Heart right ventricle (tissue), 16 donors: ENCODE measurements around the gene ZNF454. TPM values are rescaled to one million over a fixed set of nuclear protein-coding genes. Genes with fewer than 3 reads are reported as not detected.

Experiments
- ATAC-seq, 8 donors: fragments of 200-7000 bp; cut with Tn5 transposase; one replicate each; pipeline ENCODE4 v1.9.1; 2020; ENCODE audit warnings: mild to moderate bottlenecking in 8 of 8, moderate library complexity in 8 of 8, moderate number of reproducible peaks in 1 of 8
- DNase-seq, 2 donors: peaks; one replicate each; pipeline ENCODE4 v3.0.0-alpha.2; 2020
- H3K27ac ChIP-seq, 10 donors: fragments of 200-600 bp; sonication (generic) in 2 of 10; one replicate each; pipeline versions ENCODE4 v1.5.0 to v1.8.0; 2020 to 2022; ENCODE audit warnings: mild to moderate bottlenecking in 3 of 10
- H3K27me3 ChIP-seq, 7 donors: fragments of 200-600 bp; one replicate each; pipeline ENCODE4 v1.8.0; 2021 to 2022; ENCODE audit warnings: mild to moderate bottlenecking in 2 of 7
- H3K36me3 ChIP-seq, 9 donors: fragments of 200-600 bp; sonication (generic) in 1 of 9; one replicate each; pipeline versions ENCODE4 v1.5.0 to v1.8.0; 2020 to 2022; ENCODE audit warnings: mild to moderate bottlenecking in 2 of 9
- H3K4me1 ChIP-seq, 9 donors: fragments of 200-600 bp; sonication (generic) in 1 of 9; one replicate each; pipeline versions ENCODE4 v1.5.0 to v1.8.0; 2020 to 2022; ENCODE audit warnings: mild to moderate bottlenecking in 4 of 9
- H3K4me3 ChIP-seq, 10 donors: fragments of 200-600 bp; sonication (generic) in 2 of 10; one replicate each; pipeline versions ENCODE4 v1.5.0 to v1.8.0; 2020 to 2022; ENCODE audit warnings: mild to moderate bottlenecking in 7 of 10, moderate library complexity in 2 of 10
- H3K9me3 ChIP-seq, 11 donors: fragments of 200-600 bp in 10 of 11; sonication (generic) in 2 of 11; one replicate each; pipeline versions ENCODE4 v1.5.0 to v1.8.0; 2013 to 2022; ENCODE audit warnings: mild to moderate bottlenecking in 2 of 11, control low read depth in 1 of 11, moderate library complexity in 1 of 11
- CTCF ChIP-seq, 9 donors: fragments of 200-600 bp; sonication (generic) in 2 of 9; IDR thresholded peaks; one replicate each; pipeline versions ENCODE4 v1.5.0 to v1.8.0; 2021 to 2022; ENCODE audit warnings: antibody characterized with exemption in 9 of 9, mild to moderate bottlenecking in 5 of 9, moderate library complexity in 1 of 9
- WGBS, 2 donors: extraction: QIAGEN DNeasy Blood & Tissue Kit; methylation state at CpG; one replicate each; pipeline ENCODE4 v1.1.7; 2013; ENCODE audit warnings: inconsistent platforms in 1 of 2; 5-methylcytosine and 5-hydroxymethylcytosine counted together
- intact Hi-C, 10 donors: fragments of 100-400 bp; cut with DNase I; formaldehyde crosslinking; loops; one replicate each; pipeline versions ENCODE4 v1.11.1 to v1.14.2; 2022
- polyA plus RNA-seq, 2 donors: library from polyadenylated mRNA; stranded (reverse); fragments of 200-250 nt; gene quantifications; one replicate each; pipeline ENCODE4 v1.2.3, GENCODE V29; 2013
- total RNA-seq, 10 donors: library from RNA; stranded (reverse); fragmentation: NEBNext Ultra II Directional in 3 of 10; extraction: Animal tissue kit (Norgen Biotek cat#: 25700) in 3 of 10; gene quantifications; one replicate each; pipeline versions ENCODE4 v1.2.1 to v1.2.4, GENCODE V29; 2021 to 2023
- donor health status: Arrhythmogenic right ventricular cardiomyopathy.
- donor health status: ischemic (EF 13 %, LVEDD 7.1; RV severe dilation, severe dysfunction).
- donor health status: healthy with polysubstance abuse.
- donor health status: DM: no; HTN: yes; CAD: no.
- donor health status: DM: no; HTN: no; CAD: no.
- donor health status: ischemic (EF 25% LVEDD 6.9; RV normal size, moderate dysfunction).
- donor health status: ischemic (EF 25% LVEDD 5.7; RV mildly dilated, moderate dysfunction).
- donor health status: healthy.
- donor health status: DM: yes; HTN: yes; CAD: no.
- donor health status: Ischemic cardiomyopathy.
- donor health status: ischemic (EF 35%, LVEDD 5.7; RV mildly dilated, moderate dysfunction).
- donor health status: nonischemic (EF 11% LVEDD 7.7; RV severe dilation, severe dysfunction).
- donor health status: DM: yes; HTN: yes; CAD: no.
- donor health status: PGD.
- donor health status: ischemic (EF 29% LVEDD 5.4; RV normal size, mild dysfunction).
- donor health status: nonischemic (EF 23%, LVEDD 6.1; RV moderate dilation, normal function).

Gene ZNF454
- total and polyA plus RNA-seq, 12 donors: 0.84 to 2.7 (median 1.7) TPM

- intact Hi-C loops: no loop called here
- TF ChIP-seq CTCF (IDR thresholded peaks at IDR 0.05): no peak
- Histone ChIP-seq H3K36me3 (no peaks in the 10 kb centered on the region), H3K27ac (no peak overlapping the region), H3K4me1 (no peaks in the 10 kb centered on the region), H3K9me3 (peaks cover 0 to 94% (median 44%) of the 10 kb centered on the region in 11 donors), H3K4me3 (no peak overlapping the region), H3K27me3 (peaks cover 0 to 7% (median 0%) of the 10 kb centered on the region in 7 donors)
- DNase-seq (no peak), ATAC-seq (peak in 1 of 8 donors; percentile 18)
- 98 to 99% methylated on average over 38 to 43 of the region's 43 CpGs for WGBS, 2 donors
Observed at GRCh38 chr5:178986326-178986960, 45.4 kb downstream of the ZNF454 start.

- Histone ChIP-seq H3K9me3 (peaks cover 0 to 74% (median 29%) of the 10 kb centered on the region in 11 donors), H3K27me3 (peaks cover 2 to 21% (median 16%) of the 10 kb centered on the region in 7 donors), H3K4me1 (no peaks in the 10 kb centered on the region), H3K4me3 (no peak overlapping the region), H3K27ac (no peak overlapping the region), H3K36me3 (no peaks in the 10 kb centered on the region)
- ATAC-seq (no peak), DNase-seq (no peak)
- intact Hi-C loops: no loop called here
- TF ChIP-seq CTCF (IDR thresholded peaks at IDR 0.05): no peak
- 91 to 96% methylated on average over 27 of the region's 27 CpGs for WGBS, 2 donors
Observed at GRCh38 chr5:178988436-178989220, 47.6 kb downstream of the ZNF454 start.

- Histone ChIP-seq H3K27ac (no peak overlapping the region), H3K9me3 (peaks cover 0 to 67% (median 27%) of the 10 kb centered on the region in 11 donors), H3K4me3 (no peak overlapping the region), H3K4me1 (no peaks in the 10 kb centered on the region), H3K27me3 (peaks cover 9 to 28% (median 23%) of the 10 kb centered on the region in 7 donors), H3K36me3 (no peaks in the 10 kb centered on the region)
- intact Hi-C loops: no loop called here
- 92% methylated on average over 7 of the region's 7 CpGs for WGBS, 2 donors
- no peak for ATAC-seq
- no peak for DNase-seq
- TF ChIP-seq CTCF (IDR thresholded peaks at IDR 0.05): no peak
Observed at GRCh38 chr5:178989311-178989710, 48.3 kb downstream of the ZNF454 start.

DNA sequence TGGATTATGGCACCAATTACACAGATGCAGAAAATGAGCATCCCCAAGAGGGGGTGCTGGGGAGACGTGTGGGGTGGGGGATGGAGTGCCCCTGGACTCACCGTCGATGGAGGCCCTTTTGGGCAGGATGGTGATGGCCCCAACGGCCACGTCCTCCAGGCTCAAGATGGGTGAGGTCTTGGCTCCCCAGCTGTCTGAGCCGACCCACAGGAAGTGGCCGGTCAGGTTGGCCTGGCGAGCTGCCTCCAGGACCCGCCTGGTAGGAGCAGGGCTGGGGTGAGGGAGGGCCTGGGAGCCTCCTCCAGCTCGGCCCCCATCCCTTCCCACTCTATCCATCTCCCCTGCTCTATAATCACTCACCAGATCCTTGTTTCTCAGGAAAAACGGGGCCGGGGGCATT is 49.5 kb downstream of the ZNF454 start:
- peaks cover 11 to 40% (median 33%) of the 10 kb centered on the region in 7 donors for H3K27me3 ChIP-seq
- peaks cover 0 to 2% (median 0%) of the 10 kb centered on the region in 9 donors for H3K4me1 ChIP-seq
- intact Hi-C loops: no loop called here
- WGBS, 2 donors: 90 to 91% methylated on average over 12 of the region's 12 CpGs
- H3K4me3 ChIP-seq: no peak overlapping the region
- no peaks in the 10 kb centered on the region for H3K36me3 ChIP-seq
- no peak overlapping the region for H3K27ac ChIP-seq
- peaks cover 0 to 56% (median 21%) of the 10 kb centered on the region in 11 donors for H3K9me3 ChIP-seq
- no peak for DNase-seq
- no peak for TF ChIP-seq CTCF (IDR thresholded peaks at IDR 0.05)
- no peak for ATAC-seq
